DOHH2 (cell line): ENCODE measurements around the gene CIAO2A.

Experiments
- CTCF ChIP-seq: fragments of 200-600 bp; sonication (generic); IDR thresholded peaks from one replicate; pipeline ENCODE4 v1.5.1; 2014; ENCODE audit warnings: antibody characterized with exemption, mild to moderate bottlenecking, low read depth, low read length; ENCODE audit not compliant: poor library complexity, severe bottlenecking
- EZH2phosphoT487 ChIP-seq: fragments of 200-600 bp; sonication (generic); IDR thresholded peaks from 2 replicates; pipeline ENCODE4 v1.6.1; 2017; ENCODE audit warnings: borderline replicate concordance, mild to moderate bottlenecking, antibody characterized with exemption, low read length, moderate library complexity, mixed read lengths

GRCh38 chr15:64125978-64126377, 32.3 kb upstream of the CIAO2A start:
- TF ChIP-seq CTCF (no peak), EZH2phosphoT487 (no peak)
